K562 (cell line): ENCODE data around the gene SLC39A11. TPM values are rescaled to one million over a fixed set of nuclear protein-coding genes. Genes with fewer than 3 reads are reported as not detected.

Experiments
- CBX3 ChIP-seq, 2 experiments: IDR thresholded peaks; 1 replicate in 1 of 2; 2 replicates in 1 of 2; pipeline ENCODE4 v1.6.1; 2012; ENCODE audit warnings: inconsistent platforms in 2 of 2, low read length in 2 of 2, borderline replicate concordance in 1 of 2, control low read depth in 1 of 2
- CXXC5 ChIP-seq: fragments of 250-450 bp; sonication (Bioruptor Pico); IDR thresholded peaks from 2 replicates; pipeline ENCODE4 v1.8.0; 2022; ENCODE audit warnings: inconsistent platforms, mild to moderate bottlenecking, moderate library complexity
- DLX4 ChIP-seq: fragments of 250-450 bp; sonication (Bioruptor Pico); IDR thresholded peaks from 2 replicates; pipeline ENCODE4 v1.6.1; 2021; ENCODE audit warnings: mild to moderate bottlenecking
- ETV1 ChIP-seq: fragments of 450-650 bp; conservative IDR thresholded peaks from 2 replicates; pipeline ENCODE4 v1.6.1; 2016; ENCODE audit warnings: missing genetic modification characterization, control low read depth, low read depth, missing compliant biosample characterization
- FOXA3 ChIP-seq, 2 experiments: fragments of 450-650 bp in 1 of 2; sonication (generic) in 1 of 2; formaldehyde crosslinking; IDR thresholded peaks in 1 of 2; conservative IDR thresholded peaks in 1 of 2; 2 replicates each; pipeline versions ENCODE4 v1.4.0 to v1.8.0; 2020 to 2022; ENCODE audit warnings: mild to moderate bottlenecking in 2 of 2, missing genetic modification reagents in 1 of 2
- IFI16 ChIP-seq: fragments of 250-450 bp; sonication (Bioruptor Pico); IDR thresholded peaks from 2 replicates; pipeline ENCODE4 v2.1.2; 2022; ENCODE audit warnings: mild to moderate bottlenecking, inconsistent platforms
- KAT7 ChIP-seq: sonication (generic); formaldehyde crosslinking; IDR thresholded peaks from 2 replicates; pipeline ENCODE4 v1.8.0; 2022; ENCODE audit warnings: missing genetic modification reagents, mild to moderate bottlenecking, borderline replicate concordance
- KLF16 ChIP-seq: IDR thresholded peaks from 2 replicates; pipeline ENCODE4 v1.6.1; 2016; ENCODE audit warnings: antibody characterized with exemption
- MECOM ChIP-seq: fragments of 250-450 bp; sonication (Bioruptor Pico); IDR thresholded peaks from 2 replicates; pipeline ENCODE4 v1.8.0; 2022; ENCODE audit warnings: inconsistent platforms
- MIER1 ChIP-seq: fragments of 450-650 bp; IDR thresholded peaks from 2 replicates; pipeline ENCODE4 v1.6.1; 2016; ENCODE audit warnings: antibody characterized with exemption, mild to moderate bottlenecking, low read depth
- MITF ChIP-seq: IDR thresholded peaks from 2 replicates; pipeline ENCODE4 v1.6.1; 2014; ENCODE audit warnings: antibody characterized with exemption
- MTA3 ChIP-seq: fragments of 450-650 bp; formaldehyde crosslinking; IDR thresholded peaks from 2 replicates; pipeline ENCODE4 v1.6.1; 2017; ENCODE audit warnings: mild to moderate bottlenecking, borderline replicate concordance
- NR3C1 ChIP-seq: sonication (generic); formaldehyde crosslinking; IDR thresholded peaks from 2 replicates; pipeline ENCODE4 v1.8.1; 2022; ENCODE audit warnings: missing genetic modification reagents
- SETDB1 ChIP-seq: IDR thresholded peaks from one replicate; pipeline ENCODE4 v1.6.1; 2012; ENCODE audit warnings: low read length, control low read depth, inconsistent platforms
- SMAD3 ChIP-seq: fragments of 450-650 bp; formaldehyde crosslinking; conservative IDR thresholded peaks from 2 replicates; pipeline ENCODE4 v1.4.0; 2020; ENCODE audit warnings: mild to moderate bottlenecking
- SPI1 ChIP-seq: IDR thresholded peaks from 2 replicates; pipeline ENCODE4 v1.6.1; 2011; ENCODE audit warnings: low read depth, low read length, control low read depth, borderline replicate concordance
- SREBF1 ChIP-seq: fragments of 150-350 bp; IDR thresholded peaks from 2 replicates; pipeline ENCODE4 v1.6.1; 2014; ENCODE audit warnings: antibody characterized with exemption, low read depth, low read length, borderline replicate concordance
- SRSF7 ChIP-seq: fragments of 200-400 bp; formaldehyde crosslinking; optimal IDR thresholded peaks from 2 replicates; pipeline ENCODE3; 2017; ENCODE audit warnings: mild to moderate bottlenecking, low read depth, low read length
- TSC22D4 ChIP-seq: fragments of 450-650 bp; IDR thresholded peaks from 2 replicates; pipeline ENCODE4 v1.6.1; 2016; ENCODE audit warnings: missing genetic modification characterization, missing biosample characterization, control low read depth
- U2AF1 ChIP-seq: fragments of 200-400 bp; formaldehyde crosslinking; optimal IDR thresholded peaks from 2 replicates; pipeline ENCODE3; 2017; ENCODE audit warnings: mild to moderate bottlenecking, low read depth, low read length, moderate library complexity
- ZBED1 ChIP-seq: IDR thresholded peaks from 2 replicates; pipeline ENCODE4 v1.6.1; 2014
- ZNF76 ChIP-seq: fragments of 250-450 bp; sonication (Bioruptor Pico); IDR thresholded peaks from 2 replicates; pipeline ENCODE4 v1.4.0; 2020; ENCODE audit warnings: mild to moderate bottlenecking, moderate library complexity, borderline replicate concordance
- polyA plus RNA-seq, 8 experiments: library from polyadenylated mRNA; depleted of rRNA in 4 of 8; stranded (reverse) in 5 of 8; unstranded in 3 of 8; fragments of >200 nt; fragmentation: Nextera tagmentation in 2 of 8; fragmentation: Illumina TruSeq in 1 of 8; extraction: Ambion mirVana in 2 of 8; extraction: Trizol in 1 of 8; gene quantifications; 2 replicates each; pipeline versions ENCODE4 v1.2.1 to v1.2.3, GENCODE V29; 2011 to 2014; ENCODE audit warnings: inconsistent platforms in 1 of 8, missing spikeins in 1 of 8
- total RNA-seq, 7 experiments: library from RNA; depleted of rRNA in 6 of 7; stranded (reverse); fragments of >200 nt in 6 of 7; fragmentation: Illumina TruSeq in 2 of 7; extraction: Trizol in 2 of 7; gene quantifications; 2 replicates each; pipeline versions ENCODE4 v1.2.1 to v1.2.3, GENCODE V29; 2011 to 2021; ENCODE audit warnings: low replicate concordance in 1 of 7
- TF ChIP-seq, protein P1 (sequence below): fragments of 200-800 bp; sonication (Bioruptor generic); IDR thresholded peaks from 2 replicates; pipeline ENCODE4 v1.6.1; 2016; ENCODE audit warnings: missing genetic modification characterization, missing compliant biosample characterization

Gene SLC39A11
- total and polyA plus RNA-seq, 9 of the 15 experiments (the other 6 are each of a cell fraction or from before 2014, with no cell fraction given) = 10.5 to 26.4 (median 13.4) TPM

DNA sequence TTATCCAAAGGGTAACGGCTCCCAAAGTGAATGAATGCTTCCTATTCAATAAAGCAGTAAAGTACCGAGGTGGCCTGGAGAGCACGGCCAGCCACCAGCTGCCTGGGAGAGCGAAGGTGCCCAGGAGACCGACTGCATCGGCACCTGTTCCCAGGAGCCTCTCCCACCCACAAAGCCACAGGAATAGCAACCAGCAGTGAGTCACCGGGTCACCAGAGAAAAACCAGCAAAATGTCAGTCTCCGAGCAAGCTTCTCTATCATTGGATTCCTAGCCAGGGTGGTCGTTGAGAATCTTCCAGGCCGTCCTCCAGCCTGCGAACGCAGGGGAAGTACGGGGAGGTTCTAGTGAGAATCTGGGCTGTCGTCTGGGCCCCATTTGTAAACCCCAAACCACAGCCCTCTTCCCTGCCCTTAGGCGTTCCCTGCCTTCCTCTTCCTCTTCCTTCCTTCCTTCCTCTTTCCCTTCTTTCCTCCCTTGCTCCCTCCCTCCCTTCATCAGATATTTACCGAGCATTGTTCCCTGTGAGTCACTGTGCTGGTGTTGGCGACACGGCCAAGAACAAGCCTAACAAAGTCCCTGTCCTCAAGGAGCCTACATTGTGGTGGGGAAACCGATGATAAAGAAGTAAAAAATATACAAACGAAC, 114.6 kb downstream of the SLC39A11 start (continued):
- TF ChIP-seq MTA3 (no peak), MITF (no peak), SPI1 (peak; percentile 54; the same call in 1 of the 2 replicates), SMAD3 (CRISPR knock-in tag) (no peak), MECOM (no peak), NR3C1 (CRISPR knock-in tag) (no peak), CBX3 (IDR thresholded peaks at IDR 0.05; ENCODE audit: borderline replicate concordance in 1 of 2, low read length in 2 of 2) (peak in 1 of 2 experiments; percentile 13; a peak in 1 of 3 replicates), U2AF1 (no peak), IFI16 (CRISPR knock-in tag) (0 out of 2 replicates have a peak, but pooled peaks have one; percentile 23), ETV1 (tag) (0 out of 2 replicates have a peak, but pooled peaks have one; percentile 35), ZBED1 (no peak), KLF16 (no peak), SETDB1 (no peak), TSC22D4 (no peak), ZNF76 (no peak), CXXC5 (CRISPR knock-in tag) (no peak), DLX4 (CRISPR knock-in tag) (no peak), MIER1 (no peak), SRSF7 (no peak), SREBF1 (no peak), FOXA3 (CRISPR knock-in tag; conservative IDR thresholded peaks at IDR 0.05 in 1 of 2, IDR thresholded peaks at IDR 0.05 in 1 of 2) (peak; percentile 27 to 42; a peak in 1 of 4 replicates), KAT7 (no peak)
- TF ChIP-seq, protein P1, sequence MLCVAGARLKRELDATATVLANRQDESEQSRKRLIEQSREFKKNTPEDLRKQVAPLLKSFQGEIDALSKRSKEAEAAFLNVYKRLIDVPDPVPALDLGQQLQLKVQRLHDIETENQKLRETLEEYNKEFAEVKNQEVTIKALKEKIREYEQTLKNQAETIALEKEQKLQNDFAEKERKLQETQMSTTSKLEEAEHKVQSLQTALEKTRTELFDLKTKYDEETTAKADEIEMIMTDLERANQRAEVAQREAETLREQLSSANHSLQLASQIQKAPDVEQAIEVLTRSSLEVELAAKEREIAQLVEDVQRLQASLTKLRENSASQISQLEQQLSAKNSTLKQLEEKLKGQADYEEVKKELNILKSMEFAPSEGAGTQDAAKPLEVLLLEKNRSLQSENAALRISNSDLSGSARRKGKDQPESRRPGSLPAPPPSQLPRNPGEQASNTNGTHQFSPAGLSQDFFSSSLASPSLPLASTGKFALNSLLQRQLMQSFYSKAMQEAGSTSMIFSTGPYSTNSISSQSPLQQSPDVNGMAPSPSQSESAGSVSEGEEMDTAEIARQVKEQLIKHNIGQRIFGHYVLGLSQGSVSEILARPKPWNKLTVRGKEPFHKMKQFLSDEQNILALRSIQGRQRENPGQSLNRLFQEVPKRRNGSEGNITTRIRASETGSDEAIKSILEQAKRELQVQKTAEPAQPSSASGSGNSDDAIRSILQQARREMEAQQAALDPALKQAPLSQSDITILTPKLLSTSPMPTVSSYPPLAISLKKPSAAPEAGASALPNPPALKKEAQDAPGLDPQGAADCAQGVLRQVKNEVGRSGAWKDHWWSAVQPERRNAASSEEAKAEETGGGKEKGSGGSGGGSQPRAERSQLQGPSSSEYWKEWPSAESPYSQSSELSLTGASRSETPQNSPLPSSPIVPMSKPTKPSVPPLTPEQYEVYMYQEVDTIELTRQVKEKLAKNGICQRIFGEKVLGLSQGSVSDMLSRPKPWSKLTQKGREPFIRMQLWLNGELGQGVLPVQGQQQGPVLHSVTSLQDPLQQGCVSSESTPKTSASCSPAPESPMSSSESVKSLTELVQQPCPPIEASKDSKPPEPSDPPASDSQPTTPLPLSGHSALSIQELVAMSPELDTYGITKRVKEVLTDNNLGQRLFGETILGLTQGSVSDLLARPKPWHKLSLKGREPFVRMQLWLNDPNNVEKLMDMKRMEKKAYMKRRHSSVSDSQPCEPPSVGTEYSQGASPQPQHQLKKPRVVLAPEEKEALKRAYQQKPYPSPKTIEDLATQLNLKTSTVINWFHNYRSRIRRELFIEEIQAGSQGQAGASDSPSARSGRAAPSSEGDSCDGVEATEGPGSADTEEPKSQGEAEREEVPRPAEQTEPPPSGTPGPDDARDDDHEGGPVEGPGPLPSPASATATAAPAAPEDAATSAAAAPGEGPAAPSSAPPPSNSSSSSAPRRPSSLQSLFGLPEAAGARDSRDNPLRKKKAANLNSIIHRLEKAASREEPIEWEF (CRISPR knock-in tag) = 0 out of 2 replicates have a peak, but pooled peaks have one; percentile 31
